BLaER1 (cell line): Measurements from ENCODE around the gene THOC5.
"Not testable (repeated sequence)": the region's sequence is repeated elsewhere in the genome, so short reads cannot be mapped to it uniquely, and the experiment has no call there.

ENCODE experiments used
- H3K27ac ChIP-seq: shearing (Covaris generic); formaldehyde crosslinking; 2 replicates; pipeline ENCODE4 v1.8.1; 2022
- H3K27me3 ChIP-seq: shearing (Covaris generic); formaldehyde crosslinking; 2 replicates; pipeline ENCODE4 v1.8.1; 2022
- H3K36me3 ChIP-seq: shearing (Covaris generic); formaldehyde crosslinking; 2 replicates; pipeline ENCODE4 v1.8.1; 2022
- H3K4me1 ChIP-seq: shearing (Covaris generic); formaldehyde crosslinking; 2 replicates; pipeline ENCODE4 v1.8.1; 2022
- H3K4me2 ChIP-seq: shearing (Covaris generic); formaldehyde crosslinking; 2 replicates; pipeline ENCODE4 v1.8.1; 2022
- H3K4me3 ChIP-seq: shearing (Covaris generic); formaldehyde crosslinking; 2 replicates; pipeline ENCODE4 v1.8.1; 2022
- H3K9ac ChIP-seq: shearing (Covaris generic); formaldehyde crosslinking; 2 replicates; pipeline ENCODE4 v1.8.1; 2022
- H3K9me3 ChIP-seq: shearing (Covaris generic); formaldehyde crosslinking; 2 replicates; pipeline ENCODE4 v1.8.1; 2022
- H4K20me1 ChIP-seq: shearing (Covaris generic); formaldehyde crosslinking; 2 replicates; pipeline ENCODE4 v1.8.1; 2022
- Cebpa-rat ChIP-seq: shearing (Covaris generic); IDR thresholded peaks from 2 replicates; pipeline ENCODE4 v1.8.1; 2022

Gene THOC5

DNA sequence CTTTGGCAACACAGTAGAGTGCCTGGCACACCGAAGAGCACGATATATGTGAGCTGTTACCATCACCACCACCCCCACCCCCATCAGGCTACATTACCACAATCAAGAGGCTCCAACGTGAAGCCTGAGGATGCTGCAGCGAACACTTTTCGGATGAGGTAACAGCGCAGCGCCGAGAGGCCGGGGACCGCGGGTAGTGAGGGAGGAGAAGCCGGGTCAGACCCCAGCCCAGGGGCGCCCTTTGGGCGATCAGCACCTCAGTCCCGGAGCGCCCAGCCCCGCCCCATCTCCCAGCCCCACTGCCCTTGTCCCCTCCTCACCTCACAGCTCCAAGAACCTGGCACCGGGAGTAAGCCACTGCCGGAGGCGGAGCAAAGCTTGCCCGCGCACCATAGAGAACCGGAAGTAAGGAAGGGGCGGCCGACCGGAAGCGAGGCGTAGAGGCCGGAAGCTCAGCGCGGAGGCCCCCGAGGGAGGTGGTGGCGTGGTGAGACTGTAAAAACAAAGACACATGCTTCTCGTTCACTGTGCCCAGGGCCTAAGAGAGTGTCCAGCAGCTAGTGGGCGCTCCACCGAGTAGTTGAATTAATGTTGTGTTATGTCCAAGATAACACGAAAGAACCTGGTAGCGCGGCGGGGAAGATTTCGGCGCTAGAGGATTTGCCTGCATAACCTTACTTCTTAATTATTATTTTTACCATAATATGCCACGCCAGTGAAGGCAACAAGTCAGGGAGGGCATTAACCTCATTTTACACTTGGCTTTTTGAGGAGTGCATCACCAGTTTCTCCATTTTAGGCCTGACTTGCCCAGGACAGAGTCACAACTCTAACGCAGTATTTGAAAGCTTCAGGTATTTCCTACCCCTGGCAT, at the start of gene THOC5:
Gene THOC5, minus strand, starts transcription at position 407 of the 874 bp plus-strand sequence. CDS start 4,610 bp downstream, outside the sequence.
- Histone ChIP-seq H3K27me3 (no peaks in the 10 kb centered on the region), H4K20me1 (peaks cover 12% of the 10 kb centered on the region; the same call in 1 of the 2 replicates), H3K27ac (peak within 1 kb of the TSS; percentile 79), H3K4me1 (peaks cover 13% of the 10 kb centered on the region), H3K36me3 (peaks cover 70% of the 10 kb centered on the region), H3K4me3 (peak within 1 kb of the TSS; percentile 86), H3K9me3 (no peaks in the 10 kb centered on the region), H3K9ac (peak within 1 kb of the TSS; percentile 90), H3K4me2 (peak within 1 kb of the TSS; percentile 76)
- no peak for TF ChIP-seq Cebpa-rat

- H3K9me3 ChIP-seq: peaks cover 13% of the 10 kb centered on the region
- no peak overlapping the region for H3K4me3 ChIP-seq
- no peak for TF ChIP-seq Cebpa-rat
- peaks cover 5% of the 10 kb centered on the region for H3K4me1 ChIP-seq
- no peak overlapping the region for H3K4me2 ChIP-seq
- no peak overlapping the region for H3K9ac ChIP-seq
- H3K36me3 ChIP-seq: no peaks in the 10 kb centered on the region
- H4K20me1 ChIP-seq: no peaks in the 10 kb centered on the region
- H3K27ac ChIP-seq: no peak overlapping the region
- no peaks in the 10 kb centered on the region for H3K27me3 ChIP-seq
Observed at GRCh38 chr22:29598684-29599020, 45.1 kb upstream of the THOC5 start.

DNA sequence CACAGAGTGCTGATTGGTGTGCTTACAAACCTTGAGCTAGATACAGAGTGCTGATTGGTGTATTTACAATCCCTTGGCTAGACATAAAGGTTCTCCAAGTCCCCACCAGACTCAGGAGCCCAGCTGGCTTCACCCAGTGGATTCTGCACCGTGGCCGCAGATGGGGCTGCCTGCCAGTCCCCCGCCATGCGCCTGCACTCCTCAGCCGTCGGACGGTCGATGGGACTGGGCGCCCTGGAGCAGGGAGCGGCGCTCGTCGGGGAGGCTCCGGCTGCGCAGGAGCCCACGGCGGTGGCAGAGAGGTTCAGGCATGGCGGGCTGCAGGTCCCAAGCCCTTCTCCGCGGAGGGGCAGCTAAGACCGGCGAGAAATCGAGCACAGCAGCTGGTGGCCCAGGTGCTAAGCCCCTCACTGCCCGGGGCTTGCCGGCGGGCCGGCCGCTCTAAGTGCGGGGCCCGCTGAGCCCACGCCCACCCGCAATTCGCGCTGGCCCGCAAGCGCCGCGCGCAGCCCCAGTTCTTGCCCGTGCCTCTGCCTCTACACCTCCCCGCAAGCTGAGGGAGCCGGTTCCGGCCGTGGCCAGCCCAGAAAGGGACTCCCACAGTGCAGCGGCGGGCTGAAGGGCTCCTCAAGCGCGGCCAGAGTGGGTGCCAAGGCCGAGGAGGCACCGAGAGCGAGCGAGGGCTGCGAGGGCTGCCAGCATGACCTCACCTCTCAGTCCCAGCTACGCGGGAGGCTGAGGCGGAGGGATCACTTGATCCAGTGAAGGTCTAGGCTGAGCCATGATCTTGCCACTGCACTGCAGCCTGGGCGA, 44.5 kb upstream of the THOC5 start:
- not testable (repeated sequence) for H3K9ac ChIP-seq, H3K27ac ChIP-seq, H3K27me3 ChIP-seq, H3K4me1 ChIP-seq, H3K4me2 ChIP-seq, H3K4me3 ChIP-seq, H4K20me1 ChIP-seq, H3K36me3 ChIP-seq
- H3K9me3 ChIP-seq: peaks cover 13% of the 10 kb centered on the region

GRCh38 chr22:29596408-29596807, 42.9 kb upstream of the THOC5 start:
- Histone ChIP-seq H3K4me2 (no peak overlapping the region), H3K36me3 (no peaks in the 10 kb centered on the region), H3K4me3 (no peak overlapping the region), H3K9me3 (peaks cover 13% of the 10 kb centered on the region), H3K27ac (no peak overlapping the region), H3K27me3 (no peaks in the 10 kb centered on the region), H3K9ac (no peak overlapping the region), H4K20me1 (no peaks in the 10 kb centered on the region), H3K4me1 (no peaks in the 10 kb centered on the region)
- no peak for TF ChIP-seq Cebpa-rat

GRCh38 chr22:29594447-29594846, 40.9 kb upstream of the THOC5 start:
- not testable (repeated sequence) for H3K4me2 ChIP-seq, H3K4me3 ChIP-seq, H4K20me1 ChIP-seq, H3K36me3 ChIP-seq, H3K9ac ChIP-seq, H3K4me1 ChIP-seq, H3K27ac ChIP-seq, H3K27me3 ChIP-seq
- peaks cover 13% of the 10 kb centered on the region for H3K9me3 ChIP-seq

GRCh38 chr22:29593923-29594322, 40.4 kb upstream of the THOC5 start:
- no peak for TF ChIP-seq Cebpa-rat
- Histone ChIP-seq H3K4me1 (no peaks in the 10 kb centered on the region), H3K27ac (no peak overlapping the region), H3K9ac (no peak overlapping the region), H3K4me2 (no peak overlapping the region), H3K4me3 (no peak overlapping the region), H3K27me3 (no peaks in the 10 kb centered on the region), H3K9me3 (peaks cover 13% of the 10 kb centered on the region), H3K36me3 (no peaks in the 10 kb centered on the region), H4K20me1 (no peaks in the 10 kb centered on the region)

- no peak overlapping the region for H3K4me2 ChIP-seq
- H3K4me1 ChIP-seq: no peaks in the 10 kb centered on the region
- no peaks in the 10 kb centered on the region for H3K9me3 ChIP-seq
- TF ChIP-seq Cebpa-rat: no peak
- no peak overlapping the region for H3K9ac ChIP-seq
- no peak overlapping the region for H3K27ac ChIP-seq
- no peaks in the 10 kb centered on the region for H4K20me1 ChIP-seq
- no peak overlapping the region for H3K4me3 ChIP-seq
- no peaks in the 10 kb centered on the region for H3K27me3 ChIP-seq
- H3K36me3 ChIP-seq: no peaks in the 10 kb centered on the region
Observed at GRCh38 chr22:29587938-29588699, 34.6 kb upstream of the THOC5 start.

- not testable (repeated sequence) for H3K4me2 ChIP-seq, H3K4me3 ChIP-seq, H3K9me3 ChIP-seq, H4K20me1 ChIP-seq, H3K27ac ChIP-seq, H3K4me1 ChIP-seq, H3K9ac ChIP-seq, H3K27me3 ChIP-seq, H3K36me3 ChIP-seq
Observed at GRCh38 chr22:29586193-29586705, 32.7 kb upstream of the THOC5 start.

GRCh38 chr22:29584975-29585374, 31.4 kb upstream of the THOC5 start:
- H3K4me2 ChIP-seq: no peak overlapping the region
- H3K27ac ChIP-seq: no peak overlapping the region
- no peaks in the 10 kb centered on the region for H3K27me3 ChIP-seq
- no peaks in the 10 kb centered on the region for H3K36me3 ChIP-seq
- no peak overlapping the region for H3K9ac ChIP-seq
- no peak for TF ChIP-seq Cebpa-rat
- H3K4me3 ChIP-seq: no peak overlapping the region
- no peaks in the 10 kb centered on the region for H4K20me1 ChIP-seq
- peaks cover 13% of the 10 kb centered on the region for H3K4me1 ChIP-seq
- H3K9me3 ChIP-seq: no peaks in the 10 kb centered on the region
